OCI-LY1 (cell line): ENCODE measurements around the gene FCAMR.

Experiments
- H2AFZ ChIP-seq: fragments of 200-600 bp; sonication (generic), shearing (Covaris generic); 2 replicates; pipeline ENCODE4 v1.6.0; 2014; ENCODE audit warnings: antibody characterized with exemption, mild to moderate bottlenecking, low read length
- H3F3A ChIP-seq: fragments of 200-600 bp; sonication (generic), shearing (Covaris generic); 2 replicates; pipeline ENCODE4 v1.6.0; 2014; ENCODE audit warnings: mild to moderate bottlenecking, antibody characterized with exemption, low read length, moderate library complexity; ENCODE audit not compliant: insufficient read depth
- H3K27ac ChIP-seq: fragments of 200-600 bp; sonication (generic); 2 replicates; pipeline ENCODE4 v1.5.1; 2014; ENCODE audit warnings: low read length, mixed run types, mild to moderate bottlenecking, low read depth; ENCODE audit not compliant: poor library complexity, severe bottlenecking
- H3K27me3 ChIP-seq: fragments of 200-600 bp; sonication (generic); 2 replicates; pipeline ENCODE4 v1.6.0; 2014; ENCODE audit warnings: antibody characterized with exemption, mild to moderate bottlenecking, low read length, moderate library complexity; ENCODE audit not compliant: insufficient read depth
- H3K36me3 ChIP-seq: fragments of 200-600 bp; sonication (generic); 2 replicates; pipeline ENCODE4 v1.6.1; 2014; ENCODE audit warnings: mild to moderate bottlenecking, antibody characterized with exemption, low read length, moderate library complexity, mixed read lengths; ENCODE audit not compliant: insufficient read depth
- H3K4me1 ChIP-seq: fragments of 200-600 bp; sonication (generic); 2 replicates; pipeline ENCODE4 v1.5.1; 2014; ENCODE audit warnings: mild to moderate bottlenecking, low read length, moderate library complexity; ENCODE audit not compliant: insufficient read depth, severe bottlenecking
- H3K4me2 ChIP-seq: fragments of 200-600 bp; sonication (generic), shearing (Covaris generic); 2 replicates; pipeline ENCODE4 v1.6.1; 2014; ENCODE audit warnings: low read length
- H3K4me3 ChIP-seq: fragments of 200-600 bp; sonication (generic); 2 replicates; pipeline ENCODE4 v1.5.1; 2014; ENCODE audit warnings: low read length, low read depth, mild to moderate bottlenecking, mixed read lengths; ENCODE audit not compliant: poor library complexity, severe bottlenecking
- H3K79me2 ChIP-seq: fragments of 200-600 bp; shearing (Covaris generic); 2 replicates; pipeline ENCODE4 v1.6.1; 2016; ENCODE audit warnings: mixed run types, low read length, mixed read lengths; ENCODE audit not compliant: insufficient read depth
- H3K9ac ChIP-seq: fragments of 200-600 bp; sonication (generic), shearing (Covaris generic); 2 replicates; pipeline ENCODE4 v1.6.1; 2014; ENCODE audit warnings: mild to moderate bottlenecking, low read length, mixed read lengths
- H3K9me2 ChIP-seq: fragments of 200-600 bp; sonication (generic), shearing (Covaris generic); 2 replicates; pipeline ENCODE4 v1.6.1; 2014; ENCODE audit warnings: low read depth, mild to moderate bottlenecking, low read length, mixed read lengths
- H3K9me3 ChIP-seq: fragments of 200-600 bp; shearing (Covaris generic); 2 replicates; pipeline ENCODE4 v1.6.1; 2014; ENCODE audit warnings: low read length, mixed read lengths
- H4K20me1 ChIP-seq: fragments of 200-600 bp; sonication (generic), shearing (Covaris generic); 2 replicates; pipeline ENCODE4 v1.6.0; 2016; ENCODE audit warnings: mild to moderate bottlenecking, low read length; ENCODE audit not compliant: insufficient read depth
- EZH2 ChIP-seq: fragments of 200-600 bp; sonication (generic), shearing (Covaris generic); IDR thresholded peaks from 2 replicates; pipeline ENCODE4 v1.8.0; 2017; ENCODE audit warnings: borderline replicate concordance, mixed run types, mild to moderate bottlenecking, antibody characterized with exemption, low read length, moderate library complexity, mixed read lengths
- TF ChIP-seq, protein P1 (sequence below): fragments of 200-600 bp; sonication (generic), shearing (Covaris generic); IDR thresholded peaks from 2 replicates; pipeline ENCODE4 v1.5.1; 2017; ENCODE audit warnings: mild to moderate bottlenecking, antibody characterized with exemption, low read length, moderate library complexity, mixed read lengths

Gene FCAMR

GRCh38 chr1:206939131-206939530 lies 31.1 kb downstream of the FCAMR start:
- Histone ChIP-seq H3K79me2 (no peaks in the 10 kb centered on the region), H3K9ac (no peak overlapping the region), H3K9me2 (no peaks in the 10 kb centered on the region)

DNA sequence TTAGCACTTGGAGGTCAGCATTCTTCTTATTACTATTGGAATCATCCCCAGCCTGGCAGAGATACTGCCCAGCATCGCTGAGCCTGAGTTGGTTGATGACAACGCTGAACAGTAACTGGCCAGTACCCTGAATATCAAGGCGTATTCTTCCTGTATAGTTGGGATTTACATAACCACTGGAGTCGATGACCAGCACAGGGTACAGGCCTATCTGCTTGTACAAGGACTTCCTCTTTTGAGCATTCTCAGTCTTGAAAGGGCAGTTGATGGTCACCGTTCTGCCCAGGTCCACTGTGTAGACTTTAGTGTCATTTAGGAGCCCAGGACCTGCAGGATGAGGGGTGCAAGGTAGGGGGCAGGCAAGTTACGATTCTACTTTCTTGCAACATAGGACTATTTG lies 32.8 kb downstream of the FCAMR start:
- no peak overlapping the region for H3K4me3 ChIP-seq

More at GRCh38 chr1:206939131-206939530, 31.1 kb downstream of the FCAMR start:
- no peak overlapping the region for H3K4me3 ChIP-seq
- TF ChIP-seq, protein P1, sequence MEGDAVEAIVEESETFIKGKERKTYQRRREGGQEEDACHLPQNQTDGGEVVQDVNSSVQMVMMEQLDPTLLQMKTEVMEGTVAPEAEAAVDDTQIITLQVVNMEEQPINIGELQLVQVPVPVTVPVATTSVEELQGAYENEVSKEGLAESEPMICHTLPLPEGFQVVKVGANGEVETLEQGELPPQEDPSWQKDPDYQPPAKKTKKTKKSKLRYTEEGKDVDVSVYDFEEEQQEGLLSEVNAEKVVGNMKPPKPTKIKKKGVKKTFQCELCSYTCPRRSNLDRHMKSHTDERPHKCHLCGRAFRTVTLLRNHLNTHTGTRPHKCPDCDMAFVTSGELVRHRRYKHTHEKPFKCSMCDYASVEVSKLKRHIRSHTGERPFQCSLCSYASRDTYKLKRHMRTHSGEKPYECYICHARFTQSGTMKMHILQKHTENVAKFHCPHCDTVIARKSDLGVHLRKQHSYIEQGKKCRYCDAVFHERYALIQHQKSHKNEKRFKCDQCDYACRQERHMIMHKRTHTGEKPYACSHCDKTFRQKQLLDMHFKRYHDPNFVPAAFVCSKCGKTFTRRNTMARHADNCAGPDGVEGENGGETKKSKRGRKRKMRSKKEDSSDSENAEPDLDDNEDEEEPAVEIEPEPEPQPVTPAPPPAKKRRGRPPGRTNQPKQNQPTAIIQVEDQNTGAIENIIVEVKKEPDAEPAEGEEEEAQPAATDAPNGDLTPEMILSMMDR, result no peak
- no peak for TF ChIP-seq EZH2
- H3K27me3 ChIP-seq, result peaks cover 7% of the 10 kb centered on the region; the same call in 1 of the 2 replicates
- H4K20me1 ChIP-seq, result no peaks in the 10 kb centered on the region
- H3F3A ChIP-seq, result no peaks in the 10 kb centered on the region
- H3K4me1 ChIP-seq, result no peaks in the 10 kb centered on the region
- no peaks in the 10 kb centered on the region for H3K36me3 ChIP-seq
- H2AFZ ChIP-seq, result no peak overlapping the region
- H3K4me2 ChIP-seq, result no peak overlapping the region
- no peaks in the 10 kb centered on the region for H3K9me3 ChIP-seq
- H3K27ac ChIP-seq, result no peak overlapping the region

DNA sequence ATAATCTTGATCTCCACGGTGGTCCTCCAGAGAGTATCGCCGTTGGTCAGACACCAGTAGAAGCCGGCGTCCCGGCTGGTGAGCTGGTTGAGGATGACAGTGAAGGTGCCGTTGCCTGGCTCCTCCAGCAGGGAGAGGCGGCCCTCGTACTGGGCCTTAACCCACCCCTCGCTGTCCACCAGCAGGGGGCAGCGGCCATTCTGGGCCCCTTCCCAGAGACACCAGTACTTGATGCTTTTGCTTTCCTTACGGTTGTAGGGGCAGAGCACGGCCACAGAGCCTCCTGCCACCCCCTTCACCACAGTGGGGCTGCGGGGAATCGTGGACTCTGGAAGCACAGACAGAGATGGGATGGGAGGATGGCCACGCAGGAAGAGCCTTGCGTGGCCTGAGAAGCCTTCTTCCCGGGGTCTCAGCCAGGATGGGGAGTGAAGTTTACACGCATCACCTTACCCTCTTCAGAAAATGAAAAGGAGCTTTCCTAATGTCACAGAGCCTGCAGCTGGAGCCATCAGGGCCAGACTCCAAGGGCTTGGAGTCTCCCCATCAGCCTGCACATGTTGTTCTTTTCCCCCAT lies 34.7 kb downstream of the FCAMR start:
- Histone ChIP-seq H2AFZ (no peak overlapping the region), H3K4me3 (no peak overlapping the region), H3F3A (no peaks in the 10 kb centered on the region), H3K27ac (no peak overlapping the region), H3K9me2 (no peaks in the 10 kb centered on the region), H4K20me1 (no peaks in the 10 kb centered on the region), H3K36me3 (no peaks in the 10 kb centered on the region), H3K9ac (no peak overlapping the region), H3K27me3 (no peaks in the 10 kb centered on the region), H3K4me2 (no peak overlapping the region), H3K4me1 (peaks cover 4% of the 10 kb centered on the region), H3K9me3 (no peaks in the 10 kb centered on the region), H3K79me2 (no peaks in the 10 kb centered on the region)
- TF ChIP-seq, protein P1, result peak; percentile 49; the same call in 1 of the 2 replicates
- no peak for TF ChIP-seq EZH2

More for the DNA sequence above, 32.8 kb downstream of the FCAMR start:
- TF ChIP-seq, protein P1, result no peak
- no peak for TF ChIP-seq EZH2
- Histone ChIP-seq H3K9ac (no peak overlapping the region), H3K27me3 (peaks cover 4% of the 10 kb centered on the region; the same call in 1 of the 2 replicates), H2AFZ (no peak overlapping the region), H3K9me2 (no peaks in the 10 kb centered on the region), H3K4me2 (no peak overlapping the region), H4K20me1 (no peaks in the 10 kb centered on the region), H3K79me2 (no peaks in the 10 kb centered on the region), H3K9me3 (no peaks in the 10 kb centered on the region), H3K36me3 (no peaks in the 10 kb centered on the region), H3K4me1 (no peaks in the 10 kb centered on the region), H3F3A (no peaks in the 10 kb centered on the region), H3K27ac (no peak overlapping the region)
